Mucosa of descending colon (tissue), 3 donors: Measurements from ENCODE around the gene LRCH1. TPM values are rescaled to one million over a fixed set of nuclear protein-coding genes. Genes with fewer than 3 reads are reported as not detected.

Experiments used
- ATAC-seq: fragments of 200-7000 bp; cut with Tn5 transposase; one replicate; pipeline ENCODE4 v1.9.1; 2020; ENCODE audit warnings: mild to moderate bottlenecking, moderate library complexity
- DNase-seq, 3 donors: peaks; one replicate each; pipeline ENCODE4 v3.0.0-alpha.2; 2020
- H3K36me3 ChIP-seq: fragments of 200-600 bp; one replicate; pipeline ENCODE4 v1.8.0; 2021; ENCODE audit warnings: low read depth, mild to moderate bottlenecking
- H3K4me1 ChIP-seq: fragments of 200-600 bp; one replicate; pipeline ENCODE4 v1.8.0; 2021; ENCODE audit warnings: low read depth, mild to moderate bottlenecking
- H3K4me3 ChIP-seq: fragments of 200-600 bp; one replicate; pipeline ENCODE4 v1.8.0; 2021; ENCODE audit warnings: mild to moderate bottlenecking
- H3K9me3 ChIP-seq: fragments of 200-600 bp; one replicate; pipeline ENCODE4 v1.8.0; 2021; ENCODE audit warnings: mild to moderate bottlenecking
- intact Hi-C, 2 donors: fragments of 100-400 bp; cut with DNase I in 1 of 2; cut with micrococcal nuclease in 1 of 2; formaldehyde crosslinking; loops; one replicate each; pipeline versions ENCODE4 v1.11.0 to v1.11.1; 2022; cut with DNase I, micrococcal nuclease
- total RNA-seq, 3 donors: library from RNA; stranded (reverse); fragmentation: NEBNext Ultra II Directional in 2 of 3; extraction: Animal tissue kit (Norgen Biotek cat#: 25700) in 2 of 3; gene quantifications; one replicate each; pipeline versions ENCODE4 v1.2.1 to v1.2.4, GENCODE V29; 2021 to 2023
- TF ChIP-seq, protein P1 (sequence below): fragments of 200-600 bp; IDR thresholded peaks from one replicate; pipeline ENCODE4 v1.8.0; 2022; ENCODE audit warnings: antibody characterized with exemption, mild to moderate bottlenecking
- donor health status: DM: no; HTN: no; CAD: no; lungs with moderate emphysema.
- donor health status: DM: no; HTN: no; CAD: no.
- donor health status: DM: no; HTN: yes; CAD: no.

The LRCH1 gene
- total RNA-seq, 3 donors from 2014 or later: 13.4 to 44.1 (median 16.1) TPM

DNA sequence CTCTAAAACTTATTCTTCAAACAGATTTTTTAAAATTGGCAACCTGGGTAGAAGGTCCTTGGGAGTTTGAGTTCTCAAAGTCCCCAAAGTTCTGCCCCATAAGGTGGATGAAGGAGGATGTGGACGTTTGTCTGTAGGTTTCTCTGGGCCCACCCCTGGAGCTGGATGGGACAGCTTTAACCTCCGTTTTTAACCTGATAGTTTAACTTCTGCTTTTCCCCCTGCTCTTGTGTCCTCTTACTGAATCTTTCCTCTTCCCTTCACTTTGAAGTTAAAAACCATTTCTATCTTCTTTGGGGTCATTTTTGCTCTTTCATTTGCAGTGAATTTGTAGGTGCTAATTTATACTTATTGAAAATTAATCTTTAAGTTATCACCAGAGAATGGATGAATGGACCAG lies 164.9 kb downstream of the LRCH1 start:
- TF ChIP-seq, protein P1, sequence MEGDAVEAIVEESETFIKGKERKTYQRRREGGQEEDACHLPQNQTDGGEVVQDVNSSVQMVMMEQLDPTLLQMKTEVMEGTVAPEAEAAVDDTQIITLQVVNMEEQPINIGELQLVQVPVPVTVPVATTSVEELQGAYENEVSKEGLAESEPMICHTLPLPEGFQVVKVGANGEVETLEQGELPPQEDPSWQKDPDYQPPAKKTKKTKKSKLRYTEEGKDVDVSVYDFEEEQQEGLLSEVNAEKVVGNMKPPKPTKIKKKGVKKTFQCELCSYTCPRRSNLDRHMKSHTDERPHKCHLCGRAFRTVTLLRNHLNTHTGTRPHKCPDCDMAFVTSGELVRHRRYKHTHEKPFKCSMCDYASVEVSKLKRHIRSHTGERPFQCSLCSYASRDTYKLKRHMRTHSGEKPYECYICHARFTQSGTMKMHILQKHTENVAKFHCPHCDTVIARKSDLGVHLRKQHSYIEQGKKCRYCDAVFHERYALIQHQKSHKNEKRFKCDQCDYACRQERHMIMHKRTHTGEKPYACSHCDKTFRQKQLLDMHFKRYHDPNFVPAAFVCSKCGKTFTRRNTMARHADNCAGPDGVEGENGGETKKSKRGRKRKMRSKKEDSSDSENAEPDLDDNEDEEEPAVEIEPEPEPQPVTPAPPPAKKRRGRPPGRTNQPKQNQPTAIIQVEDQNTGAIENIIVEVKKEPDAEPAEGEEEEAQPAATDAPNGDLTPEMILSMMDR: no peak
- no peaks in the 10 kb centered on the region for H3K36me3 ChIP-seq
- no peaks in the 10 kb centered on the region for H3K9me3 ChIP-seq
- ATAC-seq: no peak
- intact Hi-C loops: loop anchor here in 1 of 2 donors (5.0 kb wide), 1 partner anchor 171 kb away; no protein-coding TSS in a partner anchor
- H3K4me3 ChIP-seq: no peak overlapping the region
- DNase-seq: no peak
- H3K4me1 ChIP-seq: no peaks in the 10 kb centered on the region

DNA sequence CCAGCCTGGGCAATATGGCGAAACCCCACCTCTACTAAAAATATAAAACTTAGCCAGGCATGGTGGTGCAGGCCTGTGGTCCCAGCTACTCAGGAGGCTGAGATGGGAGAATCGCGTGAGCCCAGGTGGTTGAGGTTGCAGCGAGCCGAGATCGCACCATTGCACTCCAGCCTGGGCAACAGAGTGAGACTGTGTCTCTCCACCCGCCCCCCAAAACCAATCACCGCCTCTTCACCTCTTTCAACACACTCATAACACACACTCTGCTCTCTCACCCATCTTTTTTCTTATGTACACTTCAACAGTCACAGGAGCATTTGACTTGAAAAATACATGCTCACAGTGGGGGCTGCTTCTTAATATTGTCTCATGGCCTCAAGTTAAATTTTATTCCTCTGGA lies 167.2 kb downstream of the LRCH1 start:
- no peaks in the 10 kb centered on the region for H3K4me1 ChIP-seq
- no peak for DNase-seq

DNA sequence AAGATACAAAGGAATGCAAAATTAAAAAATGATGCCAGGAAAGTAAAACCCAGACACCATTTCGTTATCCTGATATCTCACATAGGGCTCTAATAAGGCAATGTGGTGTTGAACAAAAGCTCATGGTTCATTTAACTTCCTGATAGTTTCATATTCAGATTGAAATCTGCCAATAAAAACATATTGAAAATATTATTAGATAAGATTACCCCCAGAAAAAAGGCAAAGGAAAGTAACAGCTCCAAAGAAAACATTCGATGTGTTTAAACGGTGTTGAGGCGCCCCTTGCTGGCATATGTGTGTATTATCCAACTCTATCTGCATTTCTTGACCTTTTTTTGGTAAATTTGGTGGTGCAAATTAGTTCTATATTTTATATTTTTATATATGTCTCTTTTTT lies 168.1 kb downstream of the LRCH1 start:
- no peaks in the 10 kb centered on the region for H3K36me3 ChIP-seq
- no peaks in the 10 kb centered on the region for H3K4me1 ChIP-seq
- peak in 1 of 3 donors; percentile 68 for DNase-seq
- peak; percentile 44 for ATAC-seq
- H3K9me3 ChIP-seq: no peaks in the 10 kb centered on the region
- TF ChIP-seq, protein P1: no peak
- intact Hi-C loops: loop anchor here (5.0 kb wide), 2 partner anchors 174 to 229 kb away; no protein-coding TSS in a partner anchor
- no peak overlapping the region for H3K4me3 ChIP-seq

More for the DNA sequence above, 167.2 kb downstream of the LRCH1 start:
- no peak for ATAC-seq
- no peak overlapping the region for H3K4me3 ChIP-seq
- no peaks in the 10 kb centered on the region for H3K36me3 ChIP-seq
- TF ChIP-seq, protein P1: no peak
- H3K9me3 ChIP-seq: no peaks in the 10 kb centered on the region
- intact Hi-C loops: loop anchor here (5.0 kb wide), 2 partner anchors 173 to 228 kb away; no protein-coding TSS in a partner anchor

DNA sequence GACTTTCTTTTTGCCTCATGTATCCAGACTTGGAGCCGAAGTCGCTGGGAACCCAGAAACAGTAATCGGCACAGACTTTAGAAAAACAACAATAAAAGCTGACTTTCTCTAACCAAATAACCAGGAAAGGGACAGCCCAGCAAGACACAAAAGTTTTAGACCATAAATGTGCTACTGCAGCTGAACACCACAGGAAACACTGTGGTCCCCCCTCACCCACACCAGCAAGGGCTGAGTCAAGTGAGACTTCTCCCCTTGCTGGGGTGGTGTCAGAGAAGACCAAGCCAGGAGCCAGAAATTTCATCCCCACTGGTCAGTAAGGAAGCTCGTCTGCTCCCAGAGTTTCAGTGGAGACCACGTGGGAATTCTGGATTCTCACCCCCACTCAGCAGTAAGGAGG lies 173.4 kb downstream of the LRCH1 start:
- intact Hi-C loops: no loop called here
- DNase-seq (no peak), ATAC-seq (no peak)
- Histone ChIP-seq H3K36me3 (no peaks in the 10 kb centered on the region), H3K4me3 (no peak overlapping the region), H3K9me3 (no peaks in the 10 kb centered on the region), H3K4me1 (no peaks in the 10 kb centered on the region)
- TF ChIP-seq, protein P1: no peak

DNA sequence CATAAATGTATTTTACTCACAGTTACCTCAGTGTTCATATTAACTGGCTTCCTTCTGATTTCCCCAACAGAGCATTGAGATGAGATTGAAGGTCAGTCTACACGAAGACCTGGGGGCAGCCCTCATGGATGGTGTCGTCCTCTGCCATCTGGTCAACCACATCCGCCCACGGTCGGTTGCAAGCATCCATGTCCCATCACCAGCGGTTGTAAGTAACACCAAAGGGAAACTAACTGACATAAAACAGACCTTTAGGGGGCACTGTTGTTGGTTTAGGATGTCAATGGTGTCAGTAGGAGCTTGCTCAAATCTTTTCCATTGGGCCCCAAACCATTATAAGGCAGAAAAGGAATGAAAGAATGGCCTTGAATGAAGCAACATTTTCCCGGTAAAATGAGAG lies 175.8 kb downstream of the LRCH1 start:
- TF ChIP-seq, protein P1: no peak
- Histone ChIP-seq H3K9me3 (no peaks in the 10 kb centered on the region), H3K36me3 (no peaks in the 10 kb centered on the region), H3K4me1 (no peaks in the 10 kb centered on the region), H3K4me3 (no peak overlapping the region)
- no peak for DNase-seq
- intact Hi-C loops: no loop called here
- no peak for ATAC-seq

DNA sequence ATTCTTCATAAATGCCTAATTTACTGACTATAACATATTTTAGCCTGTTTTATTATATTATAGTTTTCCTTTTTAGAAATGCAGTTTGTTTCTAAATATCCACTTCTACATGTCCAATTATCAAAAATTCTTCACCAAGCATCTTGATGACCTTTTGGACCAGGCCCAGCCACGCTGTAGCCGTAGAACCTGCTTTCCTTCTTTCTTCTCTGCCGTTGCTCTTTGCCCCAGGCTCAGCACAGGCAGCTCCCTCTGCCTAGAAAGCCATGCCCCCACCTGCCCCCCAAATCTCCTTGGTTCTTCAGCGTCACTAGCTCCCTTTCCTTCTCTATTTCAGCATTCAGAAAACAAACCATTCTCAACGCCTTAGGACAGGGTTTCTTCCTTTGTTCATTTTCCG lies 178.6 kb downstream of the LRCH1 start:
- no peak for DNase-seq
- no peak for ATAC-seq
- no peaks in the 10 kb centered on the region for H3K9me3 ChIP-seq
- TF ChIP-seq, protein P1: no peak
- no peak overlapping the region for H3K4me3 ChIP-seq
- no peaks in the 10 kb centered on the region for H3K4me1 ChIP-seq
- no peaks in the 10 kb centered on the region for H3K36me3 ChIP-seq
- intact Hi-C loops: no loop called here
